MM.1S (cell line): Measurements from ENCODE around the gene GPR161.

ENCODE experiments used
- DNase-seq: peaks from one replicate; pipeline ENCODE4 v3.0.0-alpha.2; 2015
- H2AFZ ChIP-seq: fragments of 300-600 bp; sonication (generic); 2 replicates; pipeline ENCODE4 v1.6.0; 2016; ENCODE audit warnings: antibody characterized with exemption, low read length
- H3F3A ChIP-seq: fragments of 300-600 bp; sonication (generic); 2 replicates; pipeline ENCODE4 v1.6.1; 2016; ENCODE audit warnings: mild to moderate bottlenecking, antibody characterized with exemption, low read length, moderate library complexity, mixed read lengths; ENCODE audit not compliant: insufficient read depth
- H3K27ac ChIP-seq: fragments of 300-600 bp; sonication (generic); 2 replicates; pipeline ENCODE4 v1.5.1; 2016; ENCODE audit warnings: mild to moderate bottlenecking, low read length
- H3K27me3 ChIP-seq: fragments of 300-600 bp; sonication (generic); replicated peaks from 2 replicates; pipeline ENCODE4 v1.6.0; 2016; ENCODE audit warnings: low read length; ENCODE audit not compliant: insufficient read depth
- H3K36me3 ChIP-seq: fragments of 300-600 bp; sonication (generic); replicated peaks from 2 replicates; pipeline ENCODE4 v1.6.1; 2016; ENCODE audit warnings: mild to moderate bottlenecking, low read length, mixed read lengths; ENCODE audit not compliant: insufficient read depth
- H3K4me1 ChIP-seq: fragments of 300-600 bp; sonication (generic); 2 replicates; pipeline ENCODE4 v1.6.1; 2016; ENCODE audit warnings: low read length, mixed read lengths
- H3K4me2 ChIP-seq: fragments of 300-600 bp; sonication (generic); 2 replicates; pipeline ENCODE4 v1.6.0; 2016; ENCODE audit warnings: low read depth, low read length
- H3K4me3 ChIP-seq: fragments of 300-600 bp; sonication (generic); 2 replicates; pipeline ENCODE4 v1.5.1; 2016; ENCODE audit warnings: low read length, mixed read lengths
- H3K79me2 ChIP-seq: fragments of 300-600 bp; sonication (generic); 2 replicates; pipeline ENCODE4 v1.6.1; 2016; ENCODE audit warnings: mixed run types, low read length, mixed read lengths
- H3K9ac ChIP-seq: fragments of 300-600 bp; sonication (generic); 2 replicates; pipeline ENCODE4 v1.6.1; 2016; ENCODE audit warnings: low read length, mixed read lengths
- H3K9me2 ChIP-seq: fragments of 300-600 bp; sonication (generic); replicated peaks from 2 replicates; pipeline ENCODE4 v1.6.1; 2016; ENCODE audit warnings: mild to moderate bottlenecking, low read length, mixed read lengths; ENCODE audit not compliant: insufficient read depth
- H3K9me3 ChIP-seq: fragments of 300-600 bp; sonication (generic); replicated peaks from 2 replicates; pipeline ENCODE4 v1.6.1; 2016; ENCODE audit warnings: mild to moderate bottlenecking, low read length, mixed read lengths; ENCODE audit not compliant: insufficient read depth
- H4K20me1 ChIP-seq: fragments of 300-600 bp; sonication (generic); 2 replicates; pipeline ENCODE4 v1.6.1; 2016; ENCODE audit warnings: mild to moderate bottlenecking, low read length, moderate library complexity, mixed read lengths; ENCODE audit not compliant: insufficient read depth
- CTCF ChIP-seq: fragments of 300-600 bp; sonication (generic); IDR thresholded peaks from 2 replicates; pipeline ENCODE4 v1.5.1; 2016; ENCODE audit warnings: antibody characterized with exemption, low read length, mixed read lengths
- EZH2 ChIP-seq: fragments of 300-600 bp; sonication (generic); optimal IDR thresholded peaks from 2 replicates; pipeline ENCODE3; 2017; ENCODE audit warnings: low read depth, mild to moderate bottlenecking, antibody characterized with exemption, low read length, mixed read lengths
- EZH2phosphoT487 ChIP-seq: fragments of 300-600 bp; sonication (generic); IDR thresholded peaks from 2 replicates; pipeline ENCODE4 v1.6.1; 2018; ENCODE audit warnings: antibody characterized with exemption, low read length

GPR161 gene

GRCh38 chr1:168114845-168115244 lies 21.9 kb downstream of the GPR161 start:
- H3K9me3 ChIP-seq = no peaks in the 10 kb centered on the region
- H2AFZ ChIP-seq = no peak overlapping the region
- H3K4me2 ChIP-seq = no peak overlapping the region
- H3K9me2 ChIP-seq = no peaks in the 10 kb centered on the region
- no peak overlapping the region for H3K4me3 ChIP-seq
- H3K9ac ChIP-seq = no peak overlapping the region
- H3K79me2 ChIP-seq = no peaks in the 10 kb centered on the region
- H4K20me1 ChIP-seq = no peaks in the 10 kb centered on the region
- no peaks in the 10 kb centered on the region for H3F3A ChIP-seq
- H3K4me1 ChIP-seq = no peaks in the 10 kb centered on the region
- DNase-seq = no peak
- TF ChIP-seq CTCF = no peak
- TF ChIP-seq EZH2phosphoT487 = no peak
- TF ChIP-seq EZH2 = no peak
- no peak overlapping the region for H3K27ac ChIP-seq
- no peaks in the 10 kb centered on the region for H3K36me3 ChIP-seq
- no peaks in the 10 kb centered on the region for H3K27me3 ChIP-seq

GRCh38 chr1:168112673-168113305 lies 23.9 kb downstream of the GPR161 start:
- H3K9me2 ChIP-seq = no peaks in the 10 kb centered on the region
- no peaks in the 10 kb centered on the region for H4K20me1 ChIP-seq
- H2AFZ ChIP-seq = no peak overlapping the region
- H3K79me2 ChIP-seq = no peaks in the 10 kb centered on the region
- no peak overlapping the region for H3K9ac ChIP-seq
- H3K4me1 ChIP-seq = no peaks in the 10 kb centered on the region
- H3F3A ChIP-seq = no peaks in the 10 kb centered on the region
- no peak overlapping the region for H3K4me3 ChIP-seq
- no peaks in the 10 kb centered on the region for H3K27me3 ChIP-seq
- H3K4me2 ChIP-seq = no peak overlapping the region
- TF ChIP-seq EZH2phosphoT487 = no peak
- no peak for TF ChIP-seq EZH2
- TF ChIP-seq CTCF = no peak
- peak; percentile 39 for DNase-seq
- H3K9me3 ChIP-seq = no peaks in the 10 kb centered on the region
- H3K27ac ChIP-seq = no peak overlapping the region
- H3K36me3 ChIP-seq = no peaks in the 10 kb centered on the region

- TF ChIP-seq EZH2phosphoT487 = no peak
- H3K4me2 ChIP-seq = no peak overlapping the region
- H3F3A ChIP-seq = no peaks in the 10 kb centered on the region
- no peak overlapping the region for H3K4me3 ChIP-seq
- H3K9me3 ChIP-seq = no peaks in the 10 kb centered on the region
- no peak overlapping the region for H3K9ac ChIP-seq
- no peaks in the 10 kb centered on the region for H3K36me3 ChIP-seq
- no peaks in the 10 kb centered on the region for H3K4me1 ChIP-seq
- H3K79me2 ChIP-seq = no peaks in the 10 kb centered on the region
- no peak overlapping the region for H3K27ac ChIP-seq
- no peak for DNase-seq
- H4K20me1 ChIP-seq = no peaks in the 10 kb centered on the region
- H3K27me3 ChIP-seq = no peaks in the 10 kb centered on the region
- no peaks in the 10 kb centered on the region for H3K9me2 ChIP-seq
- no peak overlapping the region for H2AFZ ChIP-seq
Observed at GRCh38 chr1:168110896-168111545, 25.7 kb downstream of the GPR161 start.

- Histone ChIP-seq H4K20me1 (no peaks in the 10 kb centered on the region), H3K9me3 (no peaks in the 10 kb centered on the region), H3K4me2 (no peak overlapping the region), H2AFZ (no peak overlapping the region), H3K79me2 (no peaks in the 10 kb centered on the region), H3K9me2 (no peaks in the 10 kb centered on the region), H3K36me3 (no peaks in the 10 kb centered on the region), H3K27ac (no peak overlapping the region), H3F3A (no peaks in the 10 kb centered on the region), H3K4me3 (no peak overlapping the region), H3K27me3 (no peaks in the 10 kb centered on the region), H3K9ac (no peak overlapping the region), H3K4me1 (no peaks in the 10 kb centered on the region)
- TF ChIP-seq EZH2phosphoT487 = no peak
- TF ChIP-seq EZH2 = no peak
- no peak for TF ChIP-seq CTCF
- no peak for DNase-seq
Observed at GRCh38 chr1:168106274-168106673, 30.5 kb downstream of the GPR161 start.
